ENCODE measurements around the gene ATP8B4. TPM values are rescaled to one million over a fixed set of nuclear protein-coding genes. Genes with fewer than 3 reads are reported as not detected.

The ATP8B4 gene
- total RNA-seq (10 to 100 TPM in 1 of 4 donors, 1 to 10 TPM in 3; 4.9 to 11.1 (median 7.4) TPM), polyA plus RNA-seq (1 to 10 TPM; 1.2 to 1.8 (median 1.7) TPM)

- WGBS, 2 donors, result 56 to 78% methylated on average over 4 of the region's 4 CpGs
- no peaks in the 10 kb centered on the region for H3K4me1 ChIP-seq
- no peak for DNase-seq
- no peak for TF ChIP-seq CTCF (IDR thresholded peaks at IDR 0.05)
- TF ChIP-seq POLR2A (IDR thresholded peaks at IDR 0.05), result no peak
- TF ChIP-seq EP300 (IDR thresholded peaks at IDR 0.05), result no peak
- TF ChIP-seq POLR2AphosphoS5 (IDR thresholded peaks at IDR 0.05), result no peak
- no peaks in the 10 kb centered on the region for H3K36me3 ChIP-seq
- no peak within 1 kb of the TSS for H3K4me3 ChIP-seq
- H3K27ac ChIP-seq, result no peak within 1 kb of the TSS
- H3K27me3 ChIP-seq, result no peaks in the 10 kb centered on the region
- peaks cover 0 to 7% (median 0%) of the 10 kb centered on the region in 4 donors for H3K9me3 ChIP-seq
- intact Hi-C loops (cut with DNase I), result no loop called here
Measured at GRCh38 chr15:50119063-50120040, at the start of gene ATP8B4. Gene ATP8B4, minus strand, starts transcription at chr15:50119233. Its CDS starts 12,267 bp downstream, at chr15:50106966.

- DNase-seq, result no peak
- TF ChIP-seq POLR2A (IDR thresholded peaks at IDR 0.05), result no peak
- TF ChIP-seq CTCF (IDR thresholded peaks at IDR 0.05), result no peak
- TF ChIP-seq POLR2AphosphoS5 (IDR thresholded peaks at IDR 0.05), result no peak
- no peak for TF ChIP-seq EP300 (IDR thresholded peaks at IDR 0.05)
- intact Hi-C loops (cut with DNase I), result no loop called here
Measured at GRCh38 chr15:50168379-50168778, 49.3 kb upstream of the ATP8B4 start.

GRCh38 chr15:50167110-50167509, 48.1 kb upstream of the ATP8B4 start:
- Histone ChIP-seq H3K27ac (no peak overlapping the region), H3K36me3 (no peaks in the 10 kb centered on the region), H3K4me3 (no peak overlapping the region), H3K4me1 (no peaks in the 10 kb centered on the region), H3K9me3 (no peaks in the 10 kb centered on the region), H3K27me3 (no peaks in the 10 kb centered on the region)
- no peak for DNase-seq
- TF ChIP-seq POLR2A (IDR thresholded peaks at IDR 0.05) (no peak), CTCF (IDR thresholded peaks at IDR 0.05) (no peak), POLR2AphosphoS5 (IDR thresholded peaks at IDR 0.05) (no peak), EP300 (IDR thresholded peaks at IDR 0.05) (no peak)
- intact Hi-C loops (cut with DNase I), result no loop called here

More at GRCh38 chr15:50168379-50168778, 49.3 kb upstream of the ATP8B4 start:
- no peaks in the 10 kb centered on the region for H3K27me3 ChIP-seq
- H3K9me3 ChIP-seq, result no peaks in the 10 kb centered on the region
- no peaks in the 10 kb centered on the region for H3K4me1 ChIP-seq
- no peak overlapping the region for H3K4me3 ChIP-seq
- 87 to 92% methylated on average over 4 of the region's 4 CpGs for WGBS, 2 donors
- no peaks in the 10 kb centered on the region for H3K36me3 ChIP-seq
- H3K27ac ChIP-seq, result no peak overlapping the region

GRCh38 chr15:50166216-50166615, 47.2 kb upstream of the ATP8B4 start:
- 61 to 72% methylated on average over 1 of the region's 1 CpG for WGBS, 2 donors
- intact Hi-C loops (cut with DNase I), result no loop called here
- TF ChIP-seq CTCF (IDR thresholded peaks at IDR 0.05) (no peak), EP300 (IDR thresholded peaks at IDR 0.05) (no peak), POLR2AphosphoS5 (IDR thresholded peaks at IDR 0.05) (no peak), POLR2A (IDR thresholded peaks at IDR 0.05) (no peak)
- Histone ChIP-seq H3K27me3 (no peaks in the 10 kb centered on the region), H3K36me3 (no peaks in the 10 kb centered on the region), H3K4me1 (no peaks in the 10 kb centered on the region), H3K4me3 (no peak overlapping the region), H3K27ac (no peak overlapping the region), H3K9me3 (no peaks in the 10 kb centered on the region)
- no peak for DNase-seq

Measured in sigmoid colon (tissue), 7 donors.